Measurements from ENCODE around the gene LAPTM5. TPM values are rescaled to one million over a fixed set of nuclear protein-coding genes. Genes with fewer than 3 reads are reported as not detected.

Gene LAPTM5
- total RNA-seq, 1 experiment from 2014 or later = 1.9 TPM

GRCh38 chr1:30748699-30749401 is 8.7 kb downstream of the LAPTM5 start:
- Histone ChIP-seq H3K27ac (ENCODE audit: low read length) (no peak overlapping the region), H3K27me3 (ENCODE audit: control insufficient read depth, insufficient read depth, low read length) (no peaks in the 10 kb centered on the region), H3K36me3 (ENCODE audit: control insufficient read depth, insufficient read depth, low read length) (no peaks in the 10 kb centered on the region), H3K4me1 (ENCODE audit: control insufficient read depth, insufficient read depth, low read length) (peaks cover 15% of the 10 kb centered on the region), H3K4me3 (ENCODE audit: low read depth in 2 of 2, low read length in 2 of 2) (no peak overlapping the region), H3K9me3 (ENCODE audit: control insufficient read depth, insufficient read depth, low read depth, low read length) (no peaks in the 10 kb centered on the region)
- BruUV-seq (replicated peaks) = no TSS peak
- CTCF ChIA-PET = interaction anchor here (1.0 kb wide), 1 partner anchor 31 kb away, joined by 3 read pairs; no protein-coding TSS in a partner anchor
- in situ Hi-C loops (cut with HindIII; ENCODE audit: low pct_unique_long_range_greater_than_20kb, low sequenced_read_pairs) = no loop called here
- intact Hi-C loops (cut with micrococcal nuclease; ENCODE audit: unreplicated experiment) = no loop called here
- POLR2A ChIA-PET = interaction anchor here (0.5 kb wide), 1 partner anchor 30 kb away, joined by 5 read pairs; no protein-coding TSS in a partner anchor
- ATAC-seq (no peak), DNase-seq (ENCODE audit: low read depth, low spot score) (no peak)
- TF ChIP-seq CTCF (IDR thresholded peaks at IDR 0.05) = no peak
- no peak for TF ChIP-seq POLR2AphosphoS5 (IDR thresholded peaks at IDR 0.05; ENCODE audit: low read depth, low read length)
- no peak for TF ChIP-seq TCF7L2 (IDR thresholded peaks at IDR 0.05; ENCODE audit: low read depth, low read length)
- no peak for TF ChIP-seq REST (IDR thresholded peaks at IDR 0.05; ENCODE audit: insufficient read depth in 1 of 2, low read depth in 2 of 2, low read length in 1 of 2)
- no peak for TF ChIP-seq SIN3A (IDR thresholded peaks at IDR 0.05; ENCODE audit: borderline replicate concordance, insufficient read depth, low read depth, low read length)

- BruUV-seq (replicated peaks) = no TSS peak
- H3K27ac ChIP-seq (ENCODE audit: low read length) = no peak overlapping the region
These were observed 9.4 kb downstream of the LAPTM5 start for GRCh38 chr1:30748098-30748698.

More at GRCh38 chr1:30748098-30748698, 9.4 kb downstream of the LAPTM5 start:
- no peaks in the 10 kb centered on the region for H3K36me3 ChIP-seq (ENCODE audit: control insufficient read depth, insufficient read depth, low read length)
- POLR2A ChIA-PET = no interaction called here
- TF ChIP-seq POLR2AphosphoS5 (IDR thresholded peaks at IDR 0.05; ENCODE audit: low read depth, low read length) (no peak), TCF7L2 (IDR thresholded peaks at IDR 0.05; ENCODE audit: low read depth, low read length) (no peak), CTCF (IDR thresholded peaks at IDR 0.05) (no peak), REST (IDR thresholded peaks at IDR 0.05; ENCODE audit: insufficient read depth in 1 of 2, low read depth in 2 of 2, low read length in 1 of 2) (no peak), SIN3A (IDR thresholded peaks at IDR 0.05; ENCODE audit: borderline replicate concordance, insufficient read depth, low read depth, low read length) (no peak)
- ATAC-seq (no peak), DNase-seq (ENCODE audit: low read depth, low spot score) (no peak)
- intact Hi-C loops (cut with micrococcal nuclease; ENCODE audit: unreplicated experiment) = no loop called here
- CTCF ChIA-PET = interaction anchor here (1.0 kb wide), 1 partner anchor 32 kb away, joined by 3 read pairs; no protein-coding TSS in a partner anchor
- no peaks in the 10 kb centered on the region for H3K9me3 ChIP-seq (ENCODE audit: control insufficient read depth, insufficient read depth, low read depth, low read length)
- H3K4me1 ChIP-seq (ENCODE audit: control insufficient read depth, insufficient read depth, low read length) = peaks cover 15% of the 10 kb centered on the region
- no peaks in the 10 kb centered on the region for H3K27me3 ChIP-seq (ENCODE audit: control insufficient read depth, insufficient read depth, low read length)
- in situ Hi-C loops (cut with HindIII; ENCODE audit: low pct_unique_long_range_greater_than_20kb, low sequenced_read_pairs) = no loop called here
- H3K4me3 ChIP-seq (ENCODE audit: low read depth in 2 of 2, low read length in 2 of 2) = no peak overlapping the region
